ENCODE results near the gene ZNF496. TPM values are rescaled to one million over a fixed set of nuclear protein-coding genes. Genes with fewer than 3 reads are reported as not detected.

ZNF496 gene
- total and polyA plus RNA-seq, 2 donors: 17.2 to 27.8 TPM

DNA sequence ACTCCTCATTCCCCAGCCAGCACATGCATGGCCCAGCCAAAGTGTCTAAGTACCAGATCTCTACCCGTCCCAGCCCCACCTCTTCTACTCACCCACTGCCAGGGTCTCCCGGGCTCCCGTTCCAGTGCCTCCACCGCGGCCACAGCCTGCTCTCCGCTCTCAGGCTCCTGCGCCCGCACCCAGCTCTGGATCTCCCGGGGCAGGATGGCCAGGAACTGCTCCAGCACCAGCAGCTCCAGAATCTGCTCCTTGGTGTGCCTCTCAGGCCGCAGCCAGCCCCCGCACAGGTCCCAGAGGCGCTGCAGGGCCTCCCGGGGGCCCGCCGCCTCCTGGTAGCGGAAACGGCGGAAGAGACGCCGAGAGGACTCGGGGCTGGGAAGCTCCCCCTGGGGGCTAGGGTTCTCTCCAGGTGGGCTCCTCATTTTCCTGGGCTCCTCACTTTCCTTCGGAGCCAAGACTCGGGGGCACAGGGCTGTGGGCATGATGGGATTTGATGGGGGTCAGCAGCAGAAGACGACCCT, 2.5 kb downstream of the ZNF496 start:
- Histone ChIP-seq H3K27ac (ENCODE audit: low read depth) (no peak overlapping the region), H3K4me1 (ENCODE audit: insufficient read depth) (no peaks in the 10 kb centered on the region), H3K4me3 (ENCODE audit: low read depth, low read length) (no peak overlapping the region), H3K36me3 (ENCODE audit: insufficient read depth) (no peaks in the 10 kb centered on the region)
- DNase-seq (ENCODE audit: extremely low spot score): no peak
- 96% methylated on average over 24 of the region's 24 CpGs for WGBS

DNA sequence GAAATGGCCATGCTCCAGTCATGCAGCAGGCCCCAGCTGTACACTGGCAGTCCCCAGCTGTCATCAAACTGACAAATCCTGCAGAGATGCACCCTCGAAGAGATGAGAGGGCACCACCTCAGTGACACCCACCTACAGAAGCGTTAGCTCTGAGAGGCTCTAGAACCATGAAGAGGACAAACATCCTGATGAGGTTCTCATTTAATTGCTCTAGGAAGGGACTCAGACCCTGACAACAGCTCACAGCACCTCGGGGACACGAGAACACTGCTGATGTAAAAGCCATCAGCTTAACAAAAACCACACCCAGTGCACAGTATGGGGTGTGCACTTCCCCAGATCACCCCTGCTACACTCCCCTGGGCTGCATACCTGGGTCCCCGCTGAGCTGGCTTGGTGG, 3.4 kb downstream of the ZNF496 start:
- 92% methylated on average over 5 of the region's 5 CpGs for WGBS
- DNase-seq (ENCODE audit: extremely low spot score): no peak
- Histone ChIP-seq H3K27ac (ENCODE audit: low read depth) (no peak overlapping the region), H3K4me1 (ENCODE audit: insufficient read depth) (no peaks in the 10 kb centered on the region), H3K4me3 (ENCODE audit: low read depth, low read length) (no peak overlapping the region), H3K36me3 (ENCODE audit: insufficient read depth) (peaks cover 2% of the 10 kb centered on the region)

DNA sequence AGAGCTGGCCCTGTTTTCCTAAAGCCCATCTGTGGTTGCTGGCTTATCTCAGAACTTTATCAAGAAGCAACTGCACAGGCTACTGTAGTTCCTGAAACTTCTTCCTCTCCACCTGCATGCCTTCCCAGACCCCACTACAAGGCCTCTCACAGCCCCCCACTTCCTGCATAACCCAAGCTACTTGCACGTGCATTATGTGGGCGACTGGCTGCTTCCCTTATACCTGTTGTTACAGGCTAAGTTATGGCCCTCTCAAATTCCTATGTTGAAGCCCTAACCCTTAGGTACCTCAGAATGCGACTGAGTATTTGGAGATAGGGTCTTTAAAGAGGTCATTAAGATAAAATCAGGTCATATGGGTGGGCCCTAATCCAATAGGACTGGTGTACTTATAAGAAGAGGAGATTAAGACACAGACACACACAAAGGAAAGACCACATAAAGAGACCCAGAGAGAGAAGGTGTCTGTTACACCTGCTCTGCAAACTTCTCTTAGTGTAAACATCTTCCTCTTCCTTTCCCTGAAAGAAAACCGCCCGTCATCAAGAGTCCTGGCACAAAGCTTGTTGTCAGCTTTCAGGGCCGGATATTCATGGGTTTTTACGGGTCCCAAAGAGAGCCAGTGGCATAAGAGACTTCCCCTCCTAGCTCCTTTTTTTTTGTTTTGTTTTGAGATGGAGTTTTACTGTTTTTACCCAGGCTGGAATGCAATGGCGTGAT, 5.1 kb downstream of the ZNF496 start:
- H3K36me3 ChIP-seq (ENCODE audit: insufficient read depth): peaks cover 2% of the 10 kb centered on the region
- H3K4me3 ChIP-seq (ENCODE audit: low read depth, low read length): no peak overlapping the region
- no peak overlapping the region for H3K27ac ChIP-seq (ENCODE audit: low read depth)
- no peaks in the 10 kb centered on the region for H3K4me1 ChIP-seq (ENCODE audit: insufficient read depth)
- DNase-seq (ENCODE audit: extremely low spot score): no peak
- WGBS: 80% methylated on average over 8 of the region's 8 CpGs

DNA sequence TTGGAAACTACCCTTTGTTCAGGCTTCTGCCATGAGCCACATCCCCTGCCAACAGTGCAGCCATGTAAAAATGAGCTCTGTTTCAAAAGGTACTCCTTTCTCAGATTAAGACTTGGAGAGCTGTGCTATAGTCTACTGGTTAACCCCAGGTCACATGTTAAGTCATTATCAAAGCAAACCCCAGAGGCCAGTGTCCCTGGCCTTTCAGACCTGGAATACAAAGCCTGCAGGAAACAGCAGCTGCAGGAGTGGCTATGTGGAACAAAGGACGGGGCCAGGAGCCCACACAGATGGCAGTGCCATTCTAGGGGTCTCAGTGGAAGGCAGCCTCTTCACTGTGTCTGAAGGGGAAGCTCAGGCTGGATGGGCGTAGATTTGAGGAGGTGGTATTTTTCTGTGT, 6.7 kb downstream of the ZNF496 start:
- no peak overlapping the region for H3K4me3 ChIP-seq (ENCODE audit: low read depth, low read length)
- no peak for DNase-seq (ENCODE audit: extremely low spot score)
- peaks cover 2% of the 10 kb centered on the region for H3K36me3 ChIP-seq (ENCODE audit: insufficient read depth)

DNA sequence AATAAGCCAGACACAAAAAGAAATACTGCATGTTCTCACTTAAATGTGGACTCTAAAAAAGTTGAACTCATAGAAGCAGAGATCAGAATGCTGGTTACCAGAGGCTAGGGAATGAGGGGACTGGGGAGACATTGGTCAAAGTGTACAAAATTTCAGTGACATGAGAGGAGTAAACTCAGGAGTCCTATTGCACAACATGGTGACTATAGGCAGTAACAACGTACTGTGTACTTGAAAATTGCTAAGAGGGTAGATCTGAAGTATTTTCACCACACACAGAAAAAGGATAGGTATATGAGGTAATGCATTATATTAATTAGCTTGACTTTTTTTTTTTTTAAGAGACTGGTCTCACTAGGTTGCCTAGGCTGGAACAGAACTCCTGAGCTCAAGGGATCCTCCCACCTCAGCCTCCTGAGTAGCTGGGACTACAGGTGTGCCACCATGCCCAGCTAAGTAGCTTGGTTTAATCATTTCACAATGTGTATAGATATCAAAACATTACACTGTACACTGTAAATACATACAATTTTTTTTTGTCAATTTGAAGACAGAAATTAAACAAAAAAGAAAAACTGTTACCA, 7.4 kb downstream of the ZNF496 start:
- Histone ChIP-seq H3K36me3 (ENCODE audit: insufficient read depth) (peaks cover 4% of the 10 kb centered on the region), H3K27ac (ENCODE audit: low read depth) (no peak overlapping the region), H3K4me3 (ENCODE audit: low read depth, low read length) (no peak overlapping the region), H3K4me1 (ENCODE audit: insufficient read depth) (no peaks in the 10 kb centered on the region)
- 84% methylated on average over 1 of the region's 1 CpG for WGBS
- no peak for DNase-seq (ENCODE audit: extremely low spot score)

More for the DNA sequence above, 6.7 kb downstream of the ZNF496 start:
- no peak overlapping the region for H3K27ac ChIP-seq (ENCODE audit: low read depth)
- 84% methylated on average over 2 of the region's 2 CpGs for WGBS
- H3K4me1 ChIP-seq (ENCODE audit: insufficient read depth): no peaks in the 10 kb centered on the region

DNA sequence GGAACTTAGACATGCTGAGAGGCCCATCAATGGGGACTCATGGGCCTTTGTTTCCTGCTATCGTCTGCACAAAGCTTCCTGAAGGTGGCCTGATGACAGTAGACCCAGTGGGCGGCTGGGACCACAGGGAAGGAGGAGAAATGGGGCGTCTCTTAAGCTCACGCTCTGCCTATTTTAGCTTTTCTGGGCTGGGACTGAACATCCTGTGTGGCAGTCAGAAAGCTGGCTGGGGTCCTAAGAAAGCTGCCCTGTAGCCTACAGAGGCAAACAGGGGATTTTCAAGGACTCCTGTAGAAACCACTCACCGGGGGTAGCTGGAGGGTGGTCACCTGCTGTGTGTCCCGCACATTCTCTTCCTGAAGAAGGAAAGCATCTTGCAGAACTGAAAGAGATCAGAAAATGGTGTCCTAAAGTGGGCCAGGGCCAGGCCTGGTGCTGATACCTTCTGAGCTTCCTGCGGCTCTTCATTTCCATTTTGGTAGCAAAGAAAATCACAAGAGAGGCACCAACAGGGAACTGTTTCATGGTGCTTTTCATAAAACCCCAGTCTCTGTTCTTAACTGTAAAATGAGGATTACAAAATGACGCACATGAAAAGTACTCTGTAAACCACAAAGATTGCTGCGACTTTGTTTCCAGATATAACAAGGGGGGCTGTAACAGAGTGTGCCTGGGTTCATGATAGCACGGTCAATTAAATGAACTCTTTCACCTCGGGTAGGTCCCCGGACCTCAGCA, 8.6 kb downstream of the ZNF496 start:
- DNase-seq (ENCODE audit: extremely low spot score): no peak
- no peak overlapping the region for H3K27ac ChIP-seq (ENCODE audit: low read depth)
- WGBS: 83% methylated on average over 12 of the region's 12 CpGs
- H3K4me3 ChIP-seq (ENCODE audit: low read depth, low read length): no peak overlapping the region
- no peaks in the 10 kb centered on the region for H3K4me1 ChIP-seq (ENCODE audit: insufficient read depth)
- H3K36me3 ChIP-seq (ENCODE audit: insufficient read depth): peaks cover 5% of the 10 kb centered on the region

DNA sequence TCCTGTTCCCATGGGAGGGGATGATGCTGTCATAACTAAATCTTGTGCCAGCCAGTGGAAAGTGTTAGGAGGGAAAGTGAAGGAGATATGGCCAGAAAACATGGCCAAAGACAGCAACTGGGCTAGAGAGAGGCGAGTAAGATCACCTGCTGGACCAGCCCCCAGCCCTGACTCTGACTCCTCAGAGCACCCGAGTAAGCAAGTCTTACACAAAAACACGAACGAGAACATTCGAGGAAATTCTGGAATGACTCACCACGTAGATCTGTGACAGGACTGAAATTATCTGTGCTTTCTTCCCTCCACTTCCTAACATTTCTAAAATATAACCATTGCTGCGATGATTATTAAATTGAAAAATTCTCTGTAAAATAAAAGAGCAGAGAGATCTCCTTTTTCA, 9.2 kb downstream of the ZNF496 start:
- H3K4me1 ChIP-seq (ENCODE audit: insufficient read depth): no peaks in the 10 kb centered on the region
- H3K4me3 ChIP-seq (ENCODE audit: low read depth, low read length): no peak overlapping the region
- DNase-seq (ENCODE audit: extremely low spot score): no peak
- 86% methylated on average over 7 of the region's 7 CpGs for WGBS
- H3K27ac ChIP-seq (ENCODE audit: low read depth): no peak overlapping the region
- peaks cover 5% of the 10 kb centered on the region for H3K36me3 ChIP-seq (ENCODE audit: insufficient read depth)

DNA sequence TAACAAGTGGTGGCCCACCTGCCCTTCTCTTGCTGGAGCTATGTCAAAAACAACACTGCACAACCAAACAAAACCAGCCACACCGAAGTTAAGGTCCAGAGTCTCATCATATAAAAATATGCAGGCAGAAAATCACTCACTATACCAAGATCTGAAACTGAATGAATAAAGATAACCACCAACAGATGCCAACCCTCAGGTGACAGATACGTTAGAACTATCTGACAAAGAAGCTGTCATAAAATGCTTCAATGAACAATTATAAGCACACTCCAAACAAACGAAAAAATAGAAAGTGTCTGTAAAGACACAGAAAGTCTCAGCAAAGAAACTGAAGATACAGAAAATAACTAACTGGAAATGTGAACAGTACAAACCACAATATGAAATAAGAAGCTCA, 14.0 kb downstream of the ZNF496 start:
- DNase-seq (ENCODE audit: extremely low spot score): no peak
- 85% methylated on average over 3 of the region's 3 CpGs for WGBS
- no peak overlapping the region for H3K4me3 ChIP-seq (ENCODE audit: low read depth, low read length)
- H3K27ac ChIP-seq (ENCODE audit: low read depth): no peak overlapping the region
- peaks cover 3% of the 10 kb centered on the region for H3K36me3 ChIP-seq (ENCODE audit: insufficient read depth)
- H3K4me1 ChIP-seq (ENCODE audit: insufficient read depth): no peaks in the 10 kb centered on the region

DNA sequence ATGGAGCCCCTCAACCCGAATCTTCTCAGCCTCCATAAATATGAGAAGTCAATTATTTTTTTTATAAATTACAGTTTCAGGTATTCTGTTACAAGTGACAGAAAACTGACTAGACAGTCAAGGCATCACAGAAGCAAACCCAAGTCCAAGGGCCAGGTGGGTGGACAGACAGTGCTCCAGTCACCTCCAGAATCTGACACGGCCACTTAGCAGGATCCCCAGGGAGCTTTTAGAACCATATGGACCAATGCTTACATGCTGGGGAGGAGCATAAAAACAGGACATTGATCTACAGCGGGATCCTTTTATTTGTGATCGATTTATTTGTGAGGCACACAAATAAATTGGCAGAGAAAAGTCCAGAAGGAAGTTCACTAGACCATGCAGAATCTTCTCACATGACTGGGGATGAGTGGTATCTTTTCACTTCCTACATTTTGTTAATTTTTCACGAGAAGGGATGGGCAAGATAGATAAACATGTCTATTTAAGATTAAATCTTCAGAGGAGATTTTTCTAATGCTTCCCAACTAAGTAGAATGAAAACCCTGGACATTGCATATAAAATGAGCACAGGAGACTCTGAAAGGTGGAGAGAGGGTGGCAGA, 15.0 kb downstream of the ZNF496 start:
- 83% methylated on average over 5 of the region's 5 CpGs for WGBS
- no peak for DNase-seq (ENCODE audit: extremely low spot score)
- H3K4me3 ChIP-seq (ENCODE audit: low read depth, low read length): no peak overlapping the region
- H3K36me3 ChIP-seq (ENCODE audit: insufficient read depth): peaks cover 3% of the 10 kb centered on the region
- no peak overlapping the region for H3K27ac ChIP-seq (ENCODE audit: low read depth)
- H3K4me1 ChIP-seq (ENCODE audit: insufficient read depth): no peaks in the 10 kb centered on the region

DNA sequence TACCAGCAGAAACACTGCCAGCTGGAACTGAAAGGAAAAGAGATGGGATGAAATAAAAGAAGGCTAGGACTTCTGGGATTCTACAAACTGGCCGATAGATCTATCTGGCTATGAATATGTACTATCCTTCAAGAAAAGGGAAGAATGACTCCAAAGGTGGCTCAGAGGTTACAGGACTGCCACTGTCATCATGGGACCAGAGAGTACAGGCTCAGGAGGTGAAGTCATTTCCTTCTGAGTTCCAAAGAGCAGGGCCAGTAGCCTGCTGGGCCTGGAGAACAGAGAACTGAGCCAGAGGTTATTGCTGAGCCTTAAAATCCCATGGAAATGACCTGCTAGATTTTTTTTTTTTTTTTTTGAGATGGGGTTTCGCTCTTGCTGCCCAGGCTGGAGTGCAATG, 27.6 kb downstream of the ZNF496 start:
- no peak for DNase-seq (ENCODE audit: extremely low spot score)
- no peaks in the 10 kb centered on the region for H3K36me3 ChIP-seq (ENCODE audit: insufficient read depth)
- H3K4me1 ChIP-seq (ENCODE audit: insufficient read depth): no peaks in the 10 kb centered on the region
- H3K4me3 ChIP-seq (ENCODE audit: low read depth, low read length): no peak overlapping the region
- 95% methylated on average over 2 of the region's 2 CpGs for WGBS
- no peak overlapping the region for H3K27ac ChIP-seq (ENCODE audit: low read depth)

DNA sequence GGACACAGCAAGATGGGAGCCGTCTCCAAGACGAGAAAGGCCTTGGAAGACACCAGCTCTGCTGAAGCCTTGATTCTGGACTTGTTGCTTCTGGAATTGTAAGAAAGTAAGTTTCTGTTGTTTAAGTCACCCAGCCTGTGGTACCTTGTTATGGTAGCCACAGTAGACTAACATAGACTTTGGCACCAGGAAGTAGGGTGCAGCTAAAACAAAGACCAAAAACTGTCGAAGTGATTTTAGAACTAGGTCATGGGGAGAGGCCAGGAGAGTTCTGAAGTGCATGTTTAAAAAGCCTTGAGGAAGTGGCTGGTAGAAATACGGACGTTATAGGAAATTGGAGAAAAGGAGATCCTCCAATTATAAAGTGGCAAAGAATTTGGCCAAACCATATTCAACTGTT, 28.5 kb downstream of the ZNF496 start:
- no peaks in the 10 kb centered on the region for H3K4me1 ChIP-seq (ENCODE audit: insufficient read depth)
- 57% methylated on average over 5 of the region's 5 CpGs for WGBS
- H3K4me3 ChIP-seq (ENCODE audit: low read depth, low read length): no peak overlapping the region
- no peak for DNase-seq (ENCODE audit: extremely low spot score)
- no peak overlapping the region for H3K27ac ChIP-seq (ENCODE audit: low read depth)
- H3K36me3 ChIP-seq (ENCODE audit: insufficient read depth): no peaks in the 10 kb centered on the region

DNA sequence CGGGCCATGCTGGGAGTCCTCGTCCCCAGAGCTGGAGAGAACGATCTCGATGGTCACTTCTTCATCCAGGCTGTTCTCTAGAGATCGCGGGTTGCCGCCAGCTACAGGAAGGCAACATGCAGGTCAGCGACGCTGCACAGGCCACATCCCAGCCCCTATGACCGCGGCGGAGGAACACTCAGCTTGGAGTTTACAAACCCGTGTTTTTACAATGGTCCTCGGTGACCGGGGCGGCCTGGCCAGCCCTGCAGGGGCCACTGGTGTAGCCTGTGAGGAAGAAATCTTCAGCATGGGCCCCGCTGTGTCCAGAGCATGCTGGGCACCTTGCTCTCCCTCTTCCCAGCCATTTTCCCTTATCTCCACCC, 30.5 kb downstream of the ZNF496 start:
- no peak overlapping the region for H3K4me3 ChIP-seq (ENCODE audit: low read depth, low read length)
- no peaks in the 10 kb centered on the region for H3K4me1 ChIP-seq (ENCODE audit: insufficient read depth)
- H3K27ac ChIP-seq (ENCODE audit: low read depth): no peak overlapping the region
- 96% methylated on average over 17 of the region's 17 CpGs for WGBS
- H3K36me3 ChIP-seq (ENCODE audit: insufficient read depth): no peaks in the 10 kb centered on the region
- DNase-seq (ENCODE audit: extremely low spot score): no peak

DNA sequence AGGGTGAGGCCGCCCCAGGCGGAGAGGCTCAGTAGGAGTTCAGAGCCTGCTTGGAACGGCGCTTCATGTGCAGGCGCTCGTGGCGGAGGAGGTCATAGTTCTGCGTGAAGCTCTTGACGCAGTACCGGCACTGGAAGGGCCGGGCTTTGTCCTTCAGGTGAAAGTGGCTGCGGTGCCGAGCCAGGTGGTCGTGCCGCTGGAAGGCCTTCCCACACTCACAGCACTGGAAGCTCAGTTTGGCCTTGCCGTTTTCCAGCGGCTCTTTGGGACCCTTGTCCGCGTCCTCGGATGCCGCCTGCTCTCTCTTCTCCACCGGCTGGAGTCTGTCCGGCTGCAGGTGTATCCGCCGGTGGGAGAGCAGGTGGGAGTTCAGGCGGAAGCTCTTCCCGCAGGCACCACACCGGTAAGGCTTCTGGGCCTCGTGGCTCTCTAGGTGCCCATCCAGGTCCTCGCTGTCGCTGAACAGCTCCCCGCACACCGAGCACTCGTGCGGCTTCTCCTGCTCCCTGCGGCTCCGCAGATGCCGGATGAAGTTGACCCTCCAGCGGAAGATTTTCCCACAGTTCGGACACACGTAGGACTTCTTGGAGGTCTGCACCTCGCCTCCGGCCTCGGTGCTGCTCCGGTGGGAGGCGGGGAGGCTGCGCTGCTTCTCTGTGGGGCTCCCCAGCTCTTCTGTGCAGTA, 31.0 kb downstream of the ZNF496 start:
- Histone ChIP-seq H3K4me1 (ENCODE audit: insufficient read depth) (no peaks in the 10 kb centered on the region), H3K36me3 (ENCODE audit: insufficient read depth) (no peaks in the 10 kb centered on the region), H3K4me3 (ENCODE audit: low read depth, low read length) (no peak overlapping the region), H3K27ac (ENCODE audit: low read depth) (no peak overlapping the region)
- DNase-seq (ENCODE audit: extremely low spot score): no peak
- 97% methylated on average over 47 of the region's 47 CpGs for WGBS
